ENCODE data around the gene AMTN.
"Not testable (repeated sequence)": the region's sequence is repeated elsewhere in the genome, so short reads cannot be mapped to it uniquely, and the experiment has no call there.

The AMTN gene, protein sequence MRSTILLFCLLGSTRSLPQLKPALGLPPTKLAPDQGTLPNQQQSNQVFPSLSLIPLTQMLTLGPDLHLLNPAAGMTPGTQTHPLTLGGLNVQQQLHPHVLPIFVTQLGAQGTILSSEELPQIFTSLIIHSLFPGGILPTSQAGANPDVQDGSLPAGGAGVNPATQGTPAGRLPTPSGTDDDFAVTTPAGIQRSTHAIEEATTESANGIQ

DNA sequence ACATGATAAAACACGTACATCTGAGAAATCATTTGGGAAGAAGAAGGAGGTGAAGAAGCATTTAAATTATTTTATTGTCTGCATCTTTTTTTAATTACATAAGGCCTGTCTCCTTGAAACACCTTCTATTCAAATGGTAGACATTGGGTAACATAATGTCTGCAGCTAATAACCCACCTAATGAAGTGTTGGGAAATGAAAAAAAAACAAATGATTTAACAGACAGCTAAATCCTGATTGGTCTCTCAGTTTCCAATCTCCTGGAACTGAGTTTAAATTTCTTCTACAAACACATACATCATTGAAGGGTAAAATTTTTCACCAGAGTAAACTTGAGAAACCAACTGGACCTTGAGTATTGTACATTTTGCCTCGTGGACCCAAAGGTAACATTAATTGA, at the start of gene AMTN:
TSS of gene AMTN (plus strand) at position 301 of the 400 bp plus-strand sequence. CDS start 209 bp downstream, outside the sequence.
- DNase-seq: no peak

GRCh38 chr4:70471897-70472296, 46.5 kb upstream of the AMTN start, which contains the start of gene MUC7:
MUC7 (plus strand) TSS chr4:70472197; CDS start chr4:70474022, 1,825 bp downstream.
- DNase-seq: no peak

- no peak for DNase-seq
Measured at GRCh38 chr4:70473679-70474078, 44.7 kb upstream of the AMTN start.

DNA sequence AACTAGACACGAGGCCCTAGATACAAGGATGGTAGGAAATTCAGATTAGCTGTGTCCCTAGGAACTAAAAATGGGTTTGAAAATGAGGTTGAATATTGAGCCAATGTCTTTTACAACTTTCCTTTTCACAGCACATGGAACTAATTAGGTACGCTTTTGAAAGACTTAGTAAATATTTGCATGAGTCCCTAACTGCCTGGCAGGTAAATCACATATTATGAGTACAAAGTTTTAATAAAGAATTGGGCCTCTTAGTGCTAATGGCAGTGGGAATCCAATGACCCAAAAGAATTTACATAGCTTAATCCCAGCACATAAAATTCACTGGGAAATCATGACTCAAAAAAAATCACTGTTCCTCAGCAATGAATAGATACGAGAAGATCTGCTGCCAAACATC, 29.6 kb upstream of the AMTN start:
- DNase-seq: no peak

GRCh38 chr4:70496231-70496630, 22.1 kb upstream of the AMTN start:
- DNase-seq: no peak

GRCh38 chr4:70501838-70502237, 16.5 kb upstream of the AMTN start:
- DNase-seq: not testable (repeated sequence)

GRCh38 chr4:70504733-70505132, 13.6 kb upstream of the AMTN start:
- no peak for DNase-seq

DNA sequence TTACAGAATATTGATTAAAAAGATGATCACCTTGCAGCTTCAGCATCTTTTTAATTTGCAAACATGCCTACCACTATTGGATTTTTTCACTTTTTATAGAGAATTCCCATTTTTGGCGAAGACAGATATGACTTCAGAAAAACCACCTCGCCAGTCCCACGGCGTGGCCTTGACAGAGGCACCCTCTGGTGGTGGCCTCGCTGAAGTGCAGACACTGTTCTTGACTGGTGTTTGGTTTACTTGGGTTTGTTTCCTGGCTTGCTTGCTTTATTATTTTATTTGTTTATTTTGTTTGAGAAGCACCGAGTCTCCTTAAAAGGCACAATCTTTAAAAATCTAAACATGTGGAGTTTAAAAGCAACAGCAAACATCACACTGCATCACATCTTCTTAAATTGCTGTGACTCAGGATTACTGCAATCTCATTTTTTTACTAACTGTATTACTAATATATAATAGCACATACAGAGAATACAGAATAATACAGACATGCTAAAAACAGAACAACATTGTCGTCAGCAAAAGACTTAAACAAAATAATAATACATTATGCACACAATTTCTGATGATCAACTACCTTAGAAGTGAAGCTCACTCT, 13.1 kb upstream of the AMTN start:
- DNase-seq: peak; percentile 16

- no peak for DNase-seq
Measured at GRCh38 chr4:70508801-70509200, 9.6 kb upstream of the AMTN start.

GRCh38 chr4:70511365-70511764, 7.0 kb upstream of the AMTN start:
- no peak for DNase-seq

- no peak for DNase-seq
Measured at GRCh38 chr4:70515367-70516250, 2.8 kb upstream of the AMTN start.

- DNase-seq: no peak
Measured at GRCh38 chr4:70518716-70519115, 347 bp downstream of the AMTN start.

- DNase-seq: no peak
Measured at GRCh38 chr4:70522626-70523025, 4.3 kb downstream of the AMTN start.

DNA sequence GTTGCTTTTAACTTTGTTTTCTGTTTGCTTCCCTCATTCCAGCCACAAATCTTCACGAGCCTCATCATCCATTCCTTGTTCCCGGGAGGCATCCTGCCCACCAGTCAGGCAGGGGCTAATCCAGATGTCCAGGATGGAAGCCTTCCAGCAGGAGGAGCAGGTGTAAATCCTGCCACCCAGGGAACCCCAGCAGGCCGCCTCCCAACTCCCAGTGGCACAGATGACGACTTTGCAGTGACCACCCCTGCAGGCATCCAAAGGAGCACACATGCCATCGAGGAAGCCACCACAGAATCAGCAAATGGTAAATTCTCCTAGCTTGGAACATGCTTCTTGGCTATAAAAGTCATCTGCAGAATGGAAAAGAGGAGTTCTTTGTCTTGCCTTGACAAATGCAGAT, 12.6 kb downstream of the AMTN start:
- DNase-seq: no peak

DNA sequence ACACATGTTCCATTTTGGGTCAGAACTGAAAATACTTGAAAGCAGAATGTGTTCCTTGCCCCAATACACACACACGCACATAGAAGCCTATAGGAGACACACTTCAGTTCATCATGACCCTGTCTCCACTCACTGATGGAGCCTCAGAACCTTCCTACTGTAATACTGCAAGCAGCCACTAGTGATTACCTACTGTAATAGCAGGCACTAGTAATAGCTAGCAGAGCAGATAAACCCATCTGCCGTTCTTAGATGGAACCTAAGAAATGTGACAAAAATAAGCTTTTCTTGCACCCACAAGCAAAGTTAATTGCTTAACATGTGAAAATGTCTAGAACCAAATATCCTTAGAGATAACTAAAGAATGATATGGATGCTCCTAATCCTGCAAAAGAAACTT, 13.6 kb downstream of the AMTN start:
- no peak for DNase-seq

- DNase-seq: no peak
Measured at GRCh38 chr4:70533211-70533610, 14.8 kb downstream of the AMTN start.

DNA sequence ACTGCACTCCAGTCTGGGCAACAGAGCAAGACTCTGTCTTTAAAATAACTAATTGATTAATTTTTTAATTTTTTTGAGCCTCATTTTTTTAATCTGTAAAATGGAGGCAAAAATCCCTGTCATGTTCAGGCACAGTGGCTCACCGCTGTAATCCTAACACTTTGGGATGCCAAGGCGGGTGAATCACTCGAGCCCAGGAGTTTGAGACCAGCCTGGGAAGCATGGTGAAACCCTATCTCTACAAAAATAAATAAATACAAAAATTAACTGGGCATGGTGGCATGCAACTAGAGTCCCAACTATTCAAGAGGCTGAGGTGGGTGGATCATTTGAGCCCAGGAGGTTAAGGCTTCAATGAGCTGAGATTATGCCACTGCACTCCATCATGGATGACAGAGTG, 15.4 kb downstream of the AMTN start:
- no peak for DNase-seq

- not testable (repeated sequence) for DNase-seq
Measured at GRCh38 chr4:70534886-70535285, 16.5 kb downstream of the AMTN start.

GRCh38 chr4:70538869-70539268, 20.5 kb downstream of the AMTN start:
- DNase-seq: no peak

- no peak for DNase-seq
Measured at GRCh38 chr4:70544279-70544868, 26.0 kb downstream of the AMTN start.

DNA sequence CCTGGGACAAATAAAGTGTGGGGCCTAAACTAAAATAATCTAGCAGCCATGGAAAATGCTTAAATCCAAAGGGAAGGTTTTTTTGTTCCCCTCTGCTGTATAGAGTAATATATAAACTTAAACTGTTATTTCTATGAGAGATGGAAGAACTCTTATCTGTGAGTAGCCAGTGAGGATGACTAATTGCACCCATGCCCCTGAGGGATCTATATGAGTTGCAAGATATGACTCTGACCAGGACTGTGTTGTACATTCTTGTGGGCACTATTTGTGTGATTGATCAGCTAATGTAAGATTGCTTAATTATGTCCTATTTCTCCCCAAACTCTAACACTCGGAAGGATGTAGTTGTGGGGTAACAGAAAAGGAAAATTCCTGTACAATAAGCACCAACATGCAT, 38.5 kb downstream of the AMTN start:
- DNase-seq: no peak

- no peak for DNase-seq
Measured at GRCh38 chr4:70559211-70559830, 41.0 kb downstream of the AMTN start.

DNA sequence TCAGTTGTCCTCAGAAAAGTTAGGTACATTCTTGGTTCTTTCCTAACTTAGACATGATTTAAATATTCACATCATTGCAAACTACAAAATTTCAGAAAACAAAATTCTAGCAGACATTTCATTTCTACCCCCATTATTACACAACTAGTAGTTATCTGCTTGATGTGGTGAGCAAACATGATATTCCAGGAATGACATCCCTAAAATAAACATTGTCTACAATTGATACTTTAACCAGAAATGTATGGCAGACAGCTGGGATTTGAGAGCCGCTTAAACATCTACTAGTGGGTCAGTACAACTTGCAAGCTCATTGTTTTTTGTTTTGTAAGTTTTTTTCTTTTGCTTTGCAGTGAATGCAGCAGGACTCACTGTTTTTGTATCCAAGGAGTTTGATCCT, 41.6 kb downstream of the AMTN start:
- no peak for DNase-seq

Data from T1000 (cell line).